SHP77 treated with DMSO at 0.1 percent for 48 hours (cell line): ENCODE data around the gene ANKS1B.
"Not testable (repeated sequence)": the region's sequence is repeated elsewhere in the genome, so short reads cannot be mapped to it uniquely, and the experiment has no call there.

Experiments
- DNase-seq: peaks from one replicate; lab custom pipeline; 2025; lab: John Stamatoyannopoulos, UW

Gene ANKS1B

GRCh38 chr12:99700032-99700431 lies 284.7 kb downstream of the ANKS1B start:
- DNase-seq: no peak

GRCh38 chr12:99695050-99695449 lies 289.7 kb downstream of the ANKS1B start:
- no peak for DNase-seq

GRCh38 chr12:99686142-99686541 lies 298.6 kb downstream of the ANKS1B start:
- DNase-seq: no peak

- no peak for DNase-seq
These were observed 304.5 kb downstream of the ANKS1B start for GRCh38 chr12:99680276-99680675.

DNA sequence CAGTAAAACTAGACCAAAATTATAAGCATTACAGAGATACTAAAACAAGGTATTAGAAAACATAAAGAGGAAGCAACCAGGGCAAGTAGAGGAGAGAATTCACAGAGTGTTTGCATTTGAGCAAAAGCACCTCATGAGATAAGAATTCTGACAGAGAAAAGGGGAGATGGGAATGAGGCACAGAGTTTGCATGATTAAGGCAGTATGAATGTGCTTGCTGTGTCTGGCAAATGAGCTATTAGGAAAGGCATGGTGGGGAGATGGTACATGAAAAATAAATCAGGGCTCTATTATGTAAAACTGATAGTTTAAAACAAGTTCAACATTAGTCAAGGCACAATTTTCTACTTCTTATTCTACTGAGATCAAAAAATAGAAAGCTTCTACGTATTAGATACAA lies 314.1 kb downstream of the ANKS1B start:
- no peak for DNase-seq

GRCh38 chr12:99658671-99659349 lies 325.9 kb downstream of the ANKS1B start:
- DNase-seq: no peak

GRCh38 chr12:99649551-99649950 lies 335.2 kb downstream of the ANKS1B start:
- no peak for DNase-seq

DNA sequence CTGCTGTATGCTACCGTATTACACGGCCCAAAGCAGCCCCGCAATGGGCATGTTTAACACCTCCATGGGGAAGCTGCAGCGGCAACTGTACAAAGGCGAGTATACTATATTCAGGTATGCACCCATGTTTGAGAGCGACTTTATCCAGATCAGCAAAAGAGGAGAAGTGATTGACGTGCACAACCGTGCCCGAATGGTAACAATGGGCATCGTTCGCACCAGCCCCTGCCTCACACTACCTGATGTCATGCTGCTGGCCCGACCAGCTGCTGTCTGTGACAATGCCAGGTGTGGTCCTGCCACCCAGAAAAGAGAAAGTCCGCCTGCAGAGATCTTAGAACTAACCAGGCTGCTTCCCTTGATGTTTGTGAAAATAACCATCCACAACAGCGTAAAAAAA lies 336.6 kb downstream of the ANKS1B start:
- DNase-seq: no peak

DNA sequence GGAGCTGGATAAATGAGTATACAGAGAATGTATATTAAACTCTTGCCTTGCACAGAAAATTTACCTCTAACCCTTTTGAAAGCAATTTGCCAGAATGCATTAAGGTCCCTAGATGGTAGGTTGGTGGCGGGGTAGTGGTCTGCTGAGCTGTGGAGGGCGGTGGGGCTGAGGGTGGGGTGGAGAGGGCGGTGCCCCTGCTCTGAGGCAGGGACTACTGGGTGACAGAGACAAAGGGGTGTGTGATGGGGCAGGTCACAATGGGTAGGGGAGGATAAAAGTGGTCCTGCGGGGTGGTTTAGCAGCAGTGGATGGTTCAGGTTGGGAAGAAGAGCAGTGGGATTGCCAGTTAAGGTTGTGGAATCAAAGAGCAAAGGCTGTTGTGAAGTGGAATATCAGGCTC lies 337.3 kb downstream of the ANKS1B start, which contains the start of gene GARIN6:
TSS of gene GARIN6 (plus strand) at position 301 of the 400 bp plus-strand sequence. CDS start 422 bp downstream, outside the sequence.
- DNase-seq: no peak

GRCh38 chr12:99644629-99645028 lies 340.1 kb downstream of the ANKS1B start:
- DNase-seq: no peak

- no peak for DNase-seq
These were observed 357.3 kb downstream of the ANKS1B start for GRCh38 chr12:99627459-99627858.

DNA sequence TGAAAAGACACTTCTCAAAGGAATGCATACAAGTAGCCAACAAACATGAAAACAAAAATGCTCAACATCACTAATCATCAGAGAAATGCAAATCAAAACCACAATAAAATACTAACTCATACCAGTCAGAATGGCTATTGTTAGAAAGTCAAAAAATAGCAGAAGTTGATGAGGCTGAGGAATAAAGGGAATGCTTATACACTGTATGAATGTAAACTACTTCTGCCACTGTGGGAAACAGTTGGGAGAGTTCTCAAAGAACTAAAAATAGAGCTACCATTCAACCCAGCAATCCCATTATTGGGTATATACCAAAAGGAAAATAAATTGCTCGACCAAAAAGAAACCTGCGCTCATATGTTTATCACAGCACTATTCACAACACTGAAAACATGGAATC lies 360.1 kb downstream of the ANKS1B start:
- DNase-seq: not testable (repeated sequence)

DNA sequence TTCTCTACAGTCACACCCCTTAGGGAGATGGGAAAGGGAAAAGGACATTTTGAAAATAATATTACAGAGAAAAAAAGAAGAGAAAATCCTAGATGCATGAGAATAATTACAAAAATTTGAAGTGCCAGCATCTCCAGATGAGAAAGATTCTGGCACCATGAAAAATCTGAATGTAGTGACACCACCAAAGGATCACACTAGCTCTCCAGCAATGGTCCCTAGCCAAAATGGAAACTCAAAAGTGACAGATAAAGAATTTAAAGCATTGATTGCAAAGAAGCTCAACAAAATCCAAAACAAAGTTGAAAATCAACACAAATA lies 364.6 kb downstream of the ANKS1B start:
- no peak for DNase-seq

- DNase-seq: no peak
These were observed 365.2 kb downstream of the ANKS1B start for GRCh38 chr12:99619389-99620158.

- no peak for DNase-seq
These were observed 366.1 kb downstream of the ANKS1B start for GRCh38 chr12:99618657-99619056.

DNA sequence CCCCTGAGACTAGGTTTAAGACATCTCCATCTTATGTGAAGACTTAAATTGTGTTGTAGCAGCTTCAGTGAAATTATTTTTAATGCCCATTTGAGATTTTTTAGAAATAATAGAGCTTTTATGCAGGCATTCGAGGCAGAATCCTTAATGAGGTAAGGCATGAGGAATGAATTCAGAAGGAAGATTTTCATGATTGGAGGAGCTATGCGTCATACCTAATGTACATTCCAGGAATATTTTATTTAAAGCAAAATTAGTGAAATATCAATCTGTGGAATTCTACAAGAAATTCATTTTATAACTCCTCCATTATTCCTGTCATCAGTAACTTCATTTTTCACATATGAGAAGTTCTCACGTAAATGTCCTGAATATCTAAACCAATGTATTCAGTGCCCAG lies 373.1 kb downstream of the ANKS1B start:
- no peak for DNase-seq

GRCh38 chr12:99611117-99611516 lies 373.6 kb downstream of the ANKS1B start:
- DNase-seq: no peak

DNA sequence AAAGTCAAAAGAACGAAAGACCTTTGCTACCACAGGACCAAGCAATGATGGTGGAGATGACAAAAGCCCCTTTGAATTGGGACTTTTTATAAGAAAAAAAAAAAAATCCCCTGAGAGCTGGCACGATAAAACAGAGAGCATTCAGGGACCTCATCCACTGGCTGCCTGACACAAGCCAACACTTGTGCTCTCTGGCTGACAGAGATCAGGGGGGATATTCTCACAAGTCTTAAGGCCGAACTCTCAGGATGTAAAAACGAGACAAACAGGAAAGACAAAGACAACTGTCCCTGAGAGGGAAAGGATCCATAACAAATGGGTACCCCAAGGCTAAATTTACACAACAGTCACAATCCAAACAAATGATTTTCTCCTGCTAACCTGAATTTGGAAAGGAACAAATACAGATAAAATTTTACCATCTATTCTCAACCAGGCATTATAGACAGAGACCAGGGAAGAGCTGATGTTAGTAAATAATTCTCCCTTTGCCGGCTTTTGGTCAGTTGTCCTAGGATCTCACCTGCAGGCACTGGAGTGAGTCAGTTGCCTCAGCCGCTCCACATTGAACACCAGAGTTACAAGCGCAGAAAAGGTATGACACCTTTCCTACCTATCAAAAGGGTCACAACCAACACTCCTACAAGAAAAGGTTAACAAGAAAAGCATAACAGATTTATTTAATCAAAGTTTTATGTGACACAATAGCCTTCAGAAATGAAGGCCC lies 375.1 kb downstream of the ANKS1B start:
- DNase-seq: no peak

- no peak for DNase-seq
These were observed 384.3 kb downstream of the ANKS1B start for GRCh38 chr12:99600388-99600787.

- no peak for DNase-seq
These were observed 386.0 kb downstream of the ANKS1B start for GRCh38 chr12:99598785-99599184.

DNA sequence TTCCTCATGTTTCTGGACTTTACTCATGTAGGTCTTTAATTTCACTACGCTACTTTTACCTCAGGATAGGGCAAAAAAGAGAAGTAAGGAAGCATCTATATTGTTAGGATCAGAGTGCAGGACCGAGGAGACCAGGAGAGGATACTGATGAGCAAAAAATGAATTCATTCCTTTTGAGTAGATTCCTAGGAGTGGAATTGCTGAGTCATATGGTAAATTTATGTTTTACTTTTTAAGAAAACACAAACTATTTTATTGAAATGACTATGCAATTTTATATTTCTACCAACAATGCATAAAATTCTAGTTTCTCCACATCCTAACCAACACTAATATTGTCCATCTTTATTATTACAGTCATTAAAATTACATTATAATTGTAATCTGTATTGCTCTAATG lies 388.0 kb downstream of the ANKS1B start:
- no peak for DNase-seq

GRCh38 chr12:99577125-99577524 lies 407.6 kb downstream of the ANKS1B start:
- DNase-seq: not testable (repeated sequence)

DNA sequence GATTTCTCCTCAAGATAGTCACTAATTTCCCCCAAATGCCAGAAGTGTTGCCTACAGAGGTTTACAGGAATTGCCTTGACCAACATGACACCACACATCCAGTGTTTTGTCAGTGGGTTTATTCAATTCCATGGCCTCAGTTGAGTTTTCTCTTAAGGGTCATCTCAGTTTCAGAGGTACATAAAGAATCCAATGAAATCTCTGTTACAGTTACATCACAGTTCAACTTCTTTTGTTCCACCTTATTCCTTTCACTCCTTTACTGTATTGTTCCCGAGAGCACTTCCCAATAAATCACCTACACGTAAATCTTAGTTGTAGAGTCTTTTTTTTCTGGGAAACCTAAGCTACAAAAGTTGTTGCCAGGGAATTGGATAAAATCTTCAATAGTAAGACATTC lies 410.8 kb downstream of the ANKS1B start:
- DNase-seq: no peak
